Testis (tissue), 3 donors: ENCODE results near the gene RNF17. TPM values are rescaled to one million over a fixed set of nuclear protein-coding genes. Genes with fewer than 3 reads are reported as not detected.
"Not testable (repeated sequence)": the region's sequence is repeated elsewhere in the genome, so short reads cannot be mapped to it uniquely, and the experiment has no call there.

ENCODE experiments used
- DNase-seq: peaks from one replicate; pipeline ENCODE4 v3.0.0-alpha.2; 2019
- H3K27ac ChIP-seq, 2 donors: fragments of 200-600 bp; sonication (generic); one replicate each; pipeline ENCODE4 v1.5.1; 2019
- H3K27me3 ChIP-seq: fragments of 200-600 bp; sonication (generic); one replicate; pipeline ENCODE4 v1.5.1; 2019
- H3K36me3 ChIP-seq: fragments of 200-600 bp; sonication (generic); one replicate; pipeline ENCODE4 v1.5.1; 2017; ENCODE audit warnings: low read depth; ENCODE audit errors: missing control alignments
- H3K4me1 ChIP-seq: fragments of 200-600 bp; sonication (generic); one replicate; pipeline ENCODE4 v1.5.1; 2019
- H3K4me3 ChIP-seq, 2 donors: fragments of 200-600 bp; sonication (generic); one replicate each; pipeline ENCODE4 v1.5.1; 2017 to 2019
- H3K9me3 ChIP-seq: fragments of 200-600 bp; sonication (generic); one replicate; pipeline ENCODE4 v1.5.1; 2017
- POLR2A ChIP-seq: fragments of 450-650 bp; IDR thresholded peaks from one replicate; pipeline ENCODE4 v1.6.1; 2017; ENCODE audit warnings: antibody characterized with exemption, mild to moderate bottlenecking, moderate library complexity
- WGBS, 2 donors: methylation state at CpG; one replicate each; pipeline ENCODE4 v1.1.5; 2018; 5-methylcytosine and 5-hydroxymethylcytosine counted together
- intact Hi-C: fragments of 100-400 bp; cut with DNase I; formaldehyde crosslinking; loops from one replicate; pipeline ENCODE4 v1.15.1; 2023; ENCODE audit warnings: low total_unique reads
- polyA plus RNA-seq: library from polyadenylated mRNA; stranded (reverse); fragments of 350-450 nt; fragmentation: Illumina TruSeq; extraction: RNeasy Lipid Tissue Mini Kit (QIAGEN cat#74804); gene quantifications from one replicate; pipeline ENCODE4 v1.2.3, GENCODE V29; 2014; ENCODE audit warnings: low read depth, low replicate concordance; ENCODE audit not compliant: insufficient read depth
- total RNA-seq, 2 donors: library from RNA; depleted of rRNA; stranded (reverse); fragments of >200 nt; gene quantifications; one replicate each; pipeline ENCODE4 v1.2.3, GENCODE V29; 2016
- TF ChIP-seq, protein P1 (sequence below), 3 experiments: fragments of 450-650 bp in 2 of 3; fragments of 200-600 bp in 1 of 3; sonication (generic) in 1 of 3; IDR thresholded peaks; one replicate each; pipeline ENCODE4 v1.5.1; 2016 to 2019; ENCODE audit warnings: antibody characterized with exemption in 3 of 3, mild to moderate bottlenecking in 2 of 3, moderate library complexity in 1 of 3

Gene RNF17
- total and polyA plus RNA-seq, 3 donors from 2014 or later = 29.6 to 52.8 (median 36.9) TPM

DNA sequence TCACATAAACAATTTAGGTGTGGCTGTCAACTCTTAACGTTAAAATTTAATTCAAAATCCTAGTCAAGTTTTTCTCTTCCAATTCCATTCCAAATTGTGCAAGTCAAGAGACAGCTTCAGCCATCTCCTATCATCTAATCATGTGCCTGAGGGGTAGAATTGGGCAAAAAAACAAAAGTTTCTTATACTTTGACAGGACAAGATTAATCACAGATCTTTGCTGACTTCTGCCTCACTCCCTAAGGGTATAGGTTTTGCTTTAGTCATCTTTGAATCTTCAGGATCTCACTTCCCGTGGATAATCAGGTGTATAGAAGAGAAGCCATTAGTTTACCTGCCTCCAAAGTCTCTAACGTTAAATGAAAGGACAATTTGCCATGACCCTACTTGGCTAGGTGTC, 24.6 kb downstream of the RNF17 start:
- H3K4me3 ChIP-seq = no peak overlapping the region
- H3K27me3 ChIP-seq = no peaks in the 10 kb centered on the region
- no peak for TF ChIP-seq POLR2A
- TF ChIP-seq, protein P1, sequence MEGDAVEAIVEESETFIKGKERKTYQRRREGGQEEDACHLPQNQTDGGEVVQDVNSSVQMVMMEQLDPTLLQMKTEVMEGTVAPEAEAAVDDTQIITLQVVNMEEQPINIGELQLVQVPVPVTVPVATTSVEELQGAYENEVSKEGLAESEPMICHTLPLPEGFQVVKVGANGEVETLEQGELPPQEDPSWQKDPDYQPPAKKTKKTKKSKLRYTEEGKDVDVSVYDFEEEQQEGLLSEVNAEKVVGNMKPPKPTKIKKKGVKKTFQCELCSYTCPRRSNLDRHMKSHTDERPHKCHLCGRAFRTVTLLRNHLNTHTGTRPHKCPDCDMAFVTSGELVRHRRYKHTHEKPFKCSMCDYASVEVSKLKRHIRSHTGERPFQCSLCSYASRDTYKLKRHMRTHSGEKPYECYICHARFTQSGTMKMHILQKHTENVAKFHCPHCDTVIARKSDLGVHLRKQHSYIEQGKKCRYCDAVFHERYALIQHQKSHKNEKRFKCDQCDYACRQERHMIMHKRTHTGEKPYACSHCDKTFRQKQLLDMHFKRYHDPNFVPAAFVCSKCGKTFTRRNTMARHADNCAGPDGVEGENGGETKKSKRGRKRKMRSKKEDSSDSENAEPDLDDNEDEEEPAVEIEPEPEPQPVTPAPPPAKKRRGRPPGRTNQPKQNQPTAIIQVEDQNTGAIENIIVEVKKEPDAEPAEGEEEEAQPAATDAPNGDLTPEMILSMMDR (IDR thresholded peaks at IDR 0.05) = no peak
- no peaks in the 10 kb centered on the region for H3K9me3 ChIP-seq
- WGBS, 2 donors = 77 to 83% methylated on average over 3 of the region's 3 CpGs
- H3K4me1 ChIP-seq = no peaks in the 10 kb centered on the region
- no peak for DNase-seq
- no peak overlapping the region for H3K27ac ChIP-seq
- H3K36me3 ChIP-seq = no peaks in the 10 kb centered on the region
- intact Hi-C loops = no loop called here

DNA sequence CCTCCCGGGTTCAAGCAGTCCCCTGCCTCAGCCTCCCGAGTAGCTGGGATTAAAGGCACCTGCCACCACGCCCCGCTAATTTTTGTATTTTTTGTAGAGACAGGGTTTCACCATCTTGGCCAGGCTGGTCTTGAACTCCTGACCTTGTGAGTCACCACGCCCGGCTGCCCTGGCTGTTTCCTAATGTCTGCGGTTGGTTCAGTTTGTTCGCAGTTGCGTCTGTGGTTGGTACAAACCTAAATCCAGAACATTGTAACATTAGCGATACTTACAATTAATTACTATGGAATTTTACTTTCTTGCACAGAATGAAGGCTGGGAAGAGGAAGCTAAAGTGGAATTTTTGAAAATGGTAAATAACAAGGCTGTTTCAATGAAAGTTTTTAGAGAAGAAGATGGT, 38.1 kb downstream of the RNF17 start:
- no peak for TF ChIP-seq POLR2A
- TF ChIP-seq, protein P1 (IDR thresholded peaks at IDR 0.05) = no peak
- DNase-seq = no peak
- H3K27ac ChIP-seq = no peak overlapping the region
- H3K9me3 ChIP-seq = no peaks in the 10 kb centered on the region
- no peak overlapping the region for H3K4me3 ChIP-seq
- 86 to 94% methylated on average over 10 of the region's 10 CpGs for WGBS, 2 donors
- intact Hi-C loops = no loop called here
- H3K4me1 ChIP-seq = no peaks in the 10 kb centered on the region
- H3K36me3 ChIP-seq = no peaks in the 10 kb centered on the region
- no peaks in the 10 kb centered on the region for H3K27me3 ChIP-seq

- H3K4me1 ChIP-seq = no peaks in the 10 kb centered on the region
- H3K27me3 ChIP-seq = no peaks in the 10 kb centered on the region
- no peaks in the 10 kb centered on the region for H3K9me3 ChIP-seq
- WGBS, 2 donors = 77 to 92% methylated on average over 2 of the region's 2 CpGs
- DNase-seq = no peak
- TF ChIP-seq POLR2A = no peak
- TF ChIP-seq, protein P1 (IDR thresholded peaks at IDR 0.05) = no peak
- H3K4me3 ChIP-seq = no peak overlapping the region
- intact Hi-C loops = no loop called here
- H3K36me3 ChIP-seq = no peaks in the 10 kb centered on the region
- H3K27ac ChIP-seq = no peak overlapping the region
These were observed 57.2 kb downstream of the RNF17 start for GRCh38 chr13:24821207-24821606.

- Histone ChIP-seq H3K36me3 (no peaks in the 10 kb centered on the region), H3K4me1 (no peaks in the 10 kb centered on the region), H3K27me3 (no peaks in the 10 kb centered on the region), H3K27ac (no peak overlapping the region), H3K9me3 (no peaks in the 10 kb centered on the region), H3K4me3 (no peak overlapping the region)
- DNase-seq = no peak
- intact Hi-C loops = no loop called here
- no peak for TF ChIP-seq POLR2A
- TF ChIP-seq, protein P1 (IDR thresholded peaks at IDR 0.05) = no peak
- 84 to 87% methylated on average over 5 of the region's 5 CpGs for WGBS, 2 donors
These were observed 58.7 kb downstream of the RNF17 start for GRCh38 chr13:24822640-24823039.

DNA sequence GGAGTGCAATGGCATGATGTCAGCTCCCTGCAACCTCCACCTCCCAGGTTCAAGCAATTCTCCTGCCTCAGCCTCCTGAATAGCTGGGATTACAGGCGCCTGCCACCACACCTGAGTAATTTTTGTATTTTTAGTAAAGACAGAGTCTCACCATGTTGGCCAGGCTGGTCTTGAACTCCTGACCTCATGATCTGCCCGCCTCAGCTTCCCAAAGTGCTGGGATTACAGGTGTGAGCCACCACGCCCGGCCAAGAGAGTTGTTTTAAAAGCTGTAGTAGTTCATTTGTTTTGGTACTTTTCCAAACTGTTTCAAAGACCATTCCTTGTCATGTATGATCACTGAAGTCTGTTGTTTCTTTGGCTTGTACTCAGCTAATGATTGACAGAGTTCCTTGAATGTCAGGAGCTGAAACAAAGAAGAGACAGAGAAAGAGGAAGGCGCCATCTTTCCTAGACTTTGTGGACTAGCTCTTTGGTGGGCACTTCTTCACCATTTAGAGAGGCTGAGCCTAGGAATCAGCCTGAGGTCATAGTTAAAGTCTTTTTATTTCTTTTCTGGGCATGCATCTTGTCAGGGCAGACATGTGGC, 59.2 kb downstream of the RNF17 start:
- H3K9me3 ChIP-seq, H3K4me3 ChIP-seq, H3K27ac ChIP-seq, H3K4me1 ChIP-seq, H3K36me3 ChIP-seq, H3K27me3 ChIP-seq, DNase-seq, intact Hi-C loops: not testable (repeated sequence)
- WGBS, 2 donors = 86 to 91% methylated on average over 5 of the region's 5 CpGs
